Measurements from ENCODE around the gene CBARP. TPM values are rescaled to one million over a fixed set of nuclear protein-coding genes. Genes with fewer than 3 reads are reported as not detected.

The CBARP gene
- polyA plus RNA-seq, 1 of the 3 experiments (the other 2 are of a cell fraction) = 5.1 TPM

DNA sequence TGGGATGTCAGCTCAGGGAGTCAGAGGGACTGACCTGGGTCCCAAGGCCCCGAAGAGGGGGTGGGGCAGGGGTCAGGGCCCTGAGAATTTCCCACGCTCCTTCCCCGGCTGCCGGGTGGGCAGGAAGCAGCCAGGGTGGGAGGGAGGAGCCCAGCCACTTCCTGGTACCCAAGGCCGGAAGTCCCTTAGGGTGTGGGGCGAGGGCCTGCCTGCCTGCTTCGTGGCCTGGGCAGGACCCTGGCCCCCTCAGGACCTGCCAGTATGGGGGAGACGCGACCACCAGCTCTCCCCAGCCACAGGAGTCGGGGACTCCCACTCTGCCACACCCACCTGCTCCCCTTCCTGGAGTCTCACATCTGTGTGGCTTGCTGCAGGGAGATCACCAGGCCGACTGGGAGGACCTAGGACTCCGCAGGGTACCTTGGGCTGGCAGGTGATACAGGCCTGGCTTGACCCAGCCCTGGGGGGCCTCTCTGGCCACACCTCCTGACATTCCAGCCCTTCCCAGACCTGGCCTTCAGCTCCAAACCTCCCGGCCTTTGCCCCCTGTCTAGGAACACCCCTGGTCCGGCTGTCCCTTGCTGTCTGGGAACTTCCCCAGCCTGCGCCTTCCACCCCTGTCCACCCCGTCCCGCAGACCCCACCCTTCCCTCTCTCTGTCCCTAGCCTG is 21.5 kb upstream of the CBARP start (continued):
- TF ChIP-seq, protein P1, sequence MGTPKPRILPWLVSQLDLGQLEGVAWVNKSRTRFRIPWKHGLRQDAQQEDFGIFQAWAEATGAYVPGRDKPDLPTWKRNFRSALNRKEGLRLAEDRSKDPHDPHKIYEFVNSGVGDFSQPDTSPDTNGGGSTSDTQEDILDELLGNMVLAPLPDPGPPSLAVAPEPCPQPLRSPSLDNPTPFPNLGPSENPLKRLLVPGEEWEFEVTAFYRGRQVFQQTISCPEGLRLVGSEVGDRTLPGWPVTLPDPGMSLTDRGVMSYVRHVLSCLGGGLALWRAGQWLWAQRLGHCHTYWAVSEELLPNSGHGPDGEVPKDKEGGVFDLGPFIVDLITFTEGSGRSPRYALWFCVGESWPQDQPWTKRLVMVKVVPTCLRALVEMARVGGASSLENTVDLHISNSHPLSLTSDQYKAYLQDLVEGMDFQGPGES (IDR thresholded peaks at IDR 0.05; ENCODE audit: low read depth, low read length) = no peak
- TF ChIP-seq, protein P2, sequence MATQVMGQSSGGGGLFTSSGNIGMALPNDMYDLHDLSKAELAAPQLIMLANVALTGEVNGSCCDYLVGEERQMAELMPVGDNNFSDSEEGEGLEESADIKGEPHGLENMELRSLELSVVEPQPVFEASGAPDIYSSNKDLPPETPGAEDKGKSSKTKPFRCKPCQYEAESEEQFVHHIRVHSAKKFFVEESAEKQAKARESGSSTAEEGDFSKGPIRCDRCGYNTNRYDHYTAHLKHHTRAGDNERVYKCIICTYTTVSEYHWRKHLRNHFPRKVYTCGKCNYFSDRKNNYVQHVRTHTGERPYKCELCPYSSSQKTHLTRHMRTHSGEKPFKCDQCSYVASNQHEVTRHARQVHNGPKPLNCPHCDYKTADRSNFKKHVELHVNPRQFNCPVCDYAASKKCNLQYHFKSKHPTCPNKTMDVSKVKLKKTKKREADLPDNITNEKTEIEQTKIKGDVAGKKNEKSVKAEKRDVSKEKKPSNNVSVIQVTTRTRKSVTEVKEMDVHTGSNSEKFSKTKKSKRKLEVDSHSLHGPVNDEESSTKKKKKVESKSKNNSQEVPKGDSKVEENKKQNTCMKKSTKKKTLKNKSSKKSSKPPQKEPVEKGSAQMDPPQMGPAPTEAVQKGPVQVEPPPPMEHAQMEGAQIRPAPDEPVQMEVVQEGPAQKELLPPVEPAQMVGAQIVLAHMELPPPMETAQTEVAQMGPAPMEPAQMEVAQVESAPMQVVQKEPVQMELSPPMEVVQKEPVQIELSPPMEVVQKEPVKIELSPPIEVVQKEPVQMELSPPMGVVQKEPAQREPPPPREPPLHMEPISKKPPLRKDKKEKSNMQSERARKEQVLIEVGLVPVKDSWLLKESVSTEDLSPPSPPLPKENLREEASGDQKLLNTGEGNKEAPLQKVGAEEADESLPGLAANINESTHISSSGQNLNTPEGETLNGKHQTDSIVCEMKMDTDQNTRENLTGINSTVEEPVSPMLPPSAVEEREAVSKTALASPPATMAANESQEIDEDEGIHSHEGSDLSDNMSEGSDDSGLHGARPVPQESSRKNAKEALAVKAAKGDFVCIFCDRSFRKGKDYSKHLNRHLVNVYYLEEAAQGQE (IDR thresholded peaks at IDR 0.05; ENCODE audit: low read depth, low read length) = no peak
- TF ChIP-seq, protein P3, sequence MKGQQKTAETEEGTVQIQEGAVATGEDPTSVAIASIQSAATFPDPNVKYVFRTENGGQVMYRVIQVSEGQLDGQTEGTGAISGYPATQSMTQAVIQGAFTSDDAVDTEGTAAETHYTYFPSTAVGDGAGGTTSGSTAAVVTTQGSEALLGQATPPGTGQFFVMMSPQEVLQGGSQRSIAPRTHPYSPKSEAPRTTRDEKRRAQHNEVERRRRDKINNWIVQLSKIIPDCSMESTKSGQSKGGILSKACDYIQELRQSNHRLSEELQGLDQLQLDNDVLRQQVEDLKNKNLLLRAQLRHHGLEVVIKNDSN (IDR thresholded peaks at IDR 0.05; ENCODE audit: borderline replicate concordance, low read depth) = no peak
- TF ChIP-seq, protein P4, sequence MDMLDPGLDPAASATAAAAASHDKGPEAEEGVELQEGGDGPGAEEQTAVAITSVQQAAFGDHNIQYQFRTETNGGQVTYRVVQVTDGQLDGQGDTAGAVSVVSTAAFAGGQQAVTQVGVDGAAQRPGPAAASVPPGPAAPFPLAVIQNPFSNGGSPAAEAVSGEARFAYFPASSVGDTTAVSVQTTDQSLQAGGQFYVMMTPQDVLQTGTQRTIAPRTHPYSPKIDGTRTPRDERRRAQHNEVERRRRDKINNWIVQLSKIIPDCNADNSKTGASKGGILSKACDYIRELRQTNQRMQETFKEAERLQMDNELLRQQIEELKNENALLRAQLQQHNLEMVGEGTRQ (IDR thresholded peaks at IDR 0.05; ENCODE audit: borderline replicate concordance, low read depth, low read length) = no peak
- TF ChIP-seq MXI1 (IDR thresholded peaks at IDR 0.05; ENCODE audit: low read depth, low read length) (no peak), RCOR1 (IDR thresholded peaks at IDR 0.05; ENCODE audit: low read length) (no peak), FOXM1 (IDR thresholded peaks at IDR 0.05; ENCODE audit: low read depth) (no peak), GATA2 (CRISPR knock-in tag; IDR thresholded peaks at IDR 0.05) (no peak), GABPA (IDR thresholded peaks at IDR 0.05; ENCODE audit: low read depth) (peak; percentile 52), SIN3A (IDR thresholded peaks at IDR 0.05; ENCODE audit: borderline replicate concordance, low read depth, low read length) (peak; percentile 86; the same call in 1 of the 2 replicates), CHD2 (IDR thresholded peaks at IDR 0.05; ENCODE audit: low read length, partially characterized antibody) (no peak), SMC3 (IDR thresholded peaks at IDR 0.05; ENCODE audit: low read depth, low read length) (no peak), TCF12 (IDR thresholded peaks at IDR 0.05) (no peak), NFIC (IDR thresholded peaks at IDR 0.05; ENCODE audit: borderline replicate concordance) (no peak), EZH2phosphoT487 (IDR thresholded peaks at IDR 0.05; ENCODE audit: borderline replicate concordance, low read depth) (no peak), EP300 (IDR thresholded peaks at IDR 0.05; ENCODE audit: borderline replicate concordance in 1 of 2, low read depth in 1 of 2, low read length in 1 of 2) (no peak), RAD21 (IDR thresholded peaks at IDR 0.05; ENCODE audit: low read length) (no peak)
- TF ChIP-seq, protein P5, sequence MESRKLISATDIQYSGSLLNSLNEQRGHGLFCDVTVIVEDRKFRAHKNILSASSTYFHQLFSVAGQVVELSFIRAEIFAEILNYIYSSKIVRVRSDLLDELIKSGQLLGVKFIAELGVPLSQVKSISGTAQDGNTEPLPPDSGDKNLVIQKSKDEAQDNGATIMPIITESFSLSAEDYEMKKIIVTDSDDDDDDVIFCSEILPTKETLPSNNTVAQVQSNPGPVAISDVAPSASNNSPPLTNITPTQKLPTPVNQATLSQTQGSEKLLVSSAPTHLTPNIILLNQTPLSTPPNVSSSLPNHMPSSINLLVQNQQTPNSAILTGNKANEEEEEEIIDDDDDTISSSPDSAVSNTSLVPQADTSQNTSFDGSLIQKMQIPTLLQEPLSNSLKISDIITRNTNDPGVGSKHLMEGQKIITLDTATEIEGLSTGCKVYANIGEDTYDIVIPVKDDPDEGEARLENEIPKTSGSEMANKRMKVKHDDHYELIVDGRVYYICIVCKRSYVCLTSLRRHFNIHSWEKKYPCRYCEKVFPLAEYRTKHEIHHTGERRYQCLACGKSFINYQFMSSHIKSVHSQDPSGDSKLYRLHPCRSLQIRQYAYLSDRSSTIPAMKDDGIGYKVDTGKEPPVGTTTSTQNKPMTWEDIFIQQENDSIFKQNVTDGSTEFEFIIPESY (IDR thresholded peaks at IDR 0.05; ENCODE audit: borderline replicate concordance, low read depth) = no peak
- TF ChIP-seq, protein P6, sequence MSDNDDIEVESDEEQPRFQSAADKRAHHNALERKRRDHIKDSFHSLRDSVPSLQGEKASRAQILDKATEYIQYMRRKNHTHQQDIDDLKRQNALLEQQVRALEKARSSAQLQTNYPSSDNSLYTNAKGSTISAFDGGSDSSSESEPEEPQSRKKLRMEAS (IDR thresholded peaks at IDR 0.05; ENCODE audit: low read depth) = no peak

Data from SK-N-SH (cell line).